Measurements from ENCODE around the gene ZMYND11.

GRCh38 chr10:105806-106205, 29.4 kb upstream of the ZMYND11 start:
- no peak for TF ChIP-seq ATF2 (tag by site-specific recombination; IDR thresholded peaks at IDR 0.05; ENCODE audit: low read depth)
- TF ChIP-seq YY1 (tag by site-specific recombination; IDR thresholded peaks at IDR 0.05), result no peak
- TF ChIP-seq ZNF704 (tag by site-specific recombination; IDR thresholded peaks at IDR 0.05), result no peak
- no peak for TF ChIP-seq CTCF (tag by site-specific recombination; IDR thresholded peaks at IDR 0.05)
- TF ChIP-seq ZNF274 (IDR thresholded peaks at IDR 0.05; ENCODE audit: low read length), result no peak
- no peak for TF ChIP-seq ZNF274 (tag by site-specific recombination; IDR thresholded peaks at IDR 0.05; ENCODE audit: borderline replicate concordance)
- TF ChIP-seq BCL11A (tag by site-specific recombination; IDR thresholded peaks at IDR 0.05; ENCODE audit: low read depth), result no peak
- TF ChIP-seq ZBTB48 (tag by site-specific recombination; IDR thresholded peaks at IDR 0.05), result no peak
- no peak for TF ChIP-seq ZSCAN30 (tag by site-specific recombination; IDR thresholded peaks at IDR 0.05)
- no peak for TF ChIP-seq ZNF488 (tag by site-specific recombination; IDR thresholded peaks at IDR 0.05)
- no peak for TF ChIP-seq PRDM1 (tag by site-specific recombination; IDR thresholded peaks at IDR 0.05)
- TF ChIP-seq HOXA7 (CRISPR knock-in tag; IDR thresholded peaks at IDR 0.05; ENCODE audit: borderline replicate concordance), result no peak
- no peak for TF ChIP-seq ZNF660 (tag by site-specific recombination; IDR thresholded peaks at IDR 0.05)
- no peak for TF ChIP-seq ZSCAN16 (tag by site-specific recombination; IDR thresholded peaks at IDR 0.05)
